Liver (tissue), 3 donors: Measurements from ENCODE around the gene NCK2.

Source experiments
- GABPA ChIP-seq, 2 donors: IDR thresholded peaks in 1 of 2; conservative IDR thresholded peaks in 1 of 2; 2 replicates each; pipeline ENCODE4 v1.6.1; 2016; ENCODE audit warnings: antibody characterized with exemption in 2 of 2, mild to moderate bottlenecking in 1 of 2, moderate library complexity in 1 of 2
- JUND ChIP-seq, 2 donors: IDR thresholded peaks; 2 replicates each; pipeline ENCODE4 v1.6.1; 2016; ENCODE audit warnings: antibody characterized with exemption in 2 of 2
- RAD21 ChIP-seq, 2 donors: IDR thresholded peaks; 2 replicates each; pipeline ENCODE4 v1.6.1; 2016; ENCODE audit warnings: antibody characterized with exemption in 2 of 2, mild to moderate bottlenecking in 2 of 2
- SP1 ChIP-seq: IDR thresholded peaks from 2 replicates; pipeline ENCODE4 v1.6.1; 2018; ENCODE audit warnings: antibody characterized with exemption, mild to moderate bottlenecking
- TAF1 ChIP-seq: conservative IDR thresholded peaks from 2 replicates; pipeline ENCODE4 v1.6.1; 2016; ENCODE audit warnings: antibody characterized with exemption, mild to moderate bottlenecking
- YY1 ChIP-seq: IDR thresholded peaks from 2 replicates; pipeline ENCODE4 v1.6.1; 2016; ENCODE audit warnings: antibody characterized with exemption, mild to moderate bottlenecking
- TF ChIP-seq, protein P1 (sequence below): fragments of 150-350 bp; IDR thresholded peaks from 2 replicates; pipeline ENCODE4 v1.5.1; 2017; ENCODE audit warnings: improper control_type of control experiment, low read depth, low read length; ENCODE audit not compliant: missing input control
- TF ChIP-seq, protein P2 (sequence below): IDR thresholded peaks from 2 replicates; pipeline ENCODE4 v1.6.1; 2016; ENCODE audit warnings: antibody characterized with exemption
- TF ChIP-seq, protein P3 (sequence below): IDR thresholded peaks from 2 replicates; pipeline ENCODE4 v1.6.1; 2016; ENCODE audit warnings: antibody characterized with exemption
- donor health status: healthy.
- donor health status: healthy.

DNA sequence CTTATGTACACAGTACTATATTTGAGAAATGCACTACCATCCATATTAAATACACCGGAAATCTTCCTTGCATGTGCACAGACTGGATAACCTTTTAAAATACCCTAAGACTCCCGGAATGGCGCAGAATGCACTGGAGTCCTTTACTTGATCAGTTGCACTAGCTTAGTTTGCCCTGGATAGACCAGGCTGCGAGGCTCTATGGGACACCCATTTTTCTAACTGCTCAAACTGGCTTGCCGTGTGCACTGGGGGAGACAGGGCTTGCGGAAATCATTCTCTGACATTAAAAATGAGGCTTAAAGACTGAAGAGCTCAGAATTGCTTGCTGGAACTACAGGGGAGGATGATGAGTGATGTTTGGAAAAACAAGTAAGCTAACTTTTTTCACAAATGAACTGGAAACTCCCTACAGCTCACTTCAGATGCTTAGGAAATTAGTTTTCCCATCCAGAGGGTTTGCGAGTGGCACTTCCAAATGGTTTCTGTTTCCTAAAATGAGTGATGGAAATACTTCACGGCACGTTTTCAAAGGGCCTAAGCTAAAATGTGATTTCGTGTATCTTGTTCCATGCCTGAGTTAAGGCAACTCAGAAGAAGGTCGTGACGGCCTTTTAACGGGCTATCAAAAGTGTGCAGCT, 2.7 kb downstream of the NCK2 start:
- no peak for TF ChIP-seq SP1
- TF ChIP-seq RAD21 (IDR thresholded peaks at IDR 0.05), result no peak
- TF ChIP-seq, protein P1, sequence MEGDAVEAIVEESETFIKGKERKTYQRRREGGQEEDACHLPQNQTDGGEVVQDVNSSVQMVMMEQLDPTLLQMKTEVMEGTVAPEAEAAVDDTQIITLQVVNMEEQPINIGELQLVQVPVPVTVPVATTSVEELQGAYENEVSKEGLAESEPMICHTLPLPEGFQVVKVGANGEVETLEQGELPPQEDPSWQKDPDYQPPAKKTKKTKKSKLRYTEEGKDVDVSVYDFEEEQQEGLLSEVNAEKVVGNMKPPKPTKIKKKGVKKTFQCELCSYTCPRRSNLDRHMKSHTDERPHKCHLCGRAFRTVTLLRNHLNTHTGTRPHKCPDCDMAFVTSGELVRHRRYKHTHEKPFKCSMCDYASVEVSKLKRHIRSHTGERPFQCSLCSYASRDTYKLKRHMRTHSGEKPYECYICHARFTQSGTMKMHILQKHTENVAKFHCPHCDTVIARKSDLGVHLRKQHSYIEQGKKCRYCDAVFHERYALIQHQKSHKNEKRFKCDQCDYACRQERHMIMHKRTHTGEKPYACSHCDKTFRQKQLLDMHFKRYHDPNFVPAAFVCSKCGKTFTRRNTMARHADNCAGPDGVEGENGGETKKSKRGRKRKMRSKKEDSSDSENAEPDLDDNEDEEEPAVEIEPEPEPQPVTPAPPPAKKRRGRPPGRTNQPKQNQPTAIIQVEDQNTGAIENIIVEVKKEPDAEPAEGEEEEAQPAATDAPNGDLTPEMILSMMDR, result no peak
- no peak for TF ChIP-seq TAF1
- TF ChIP-seq YY1, result no peak
- TF ChIP-seq GABPA (IDR thresholded peaks at IDR 0.05 in 1 of 2, conservative IDR thresholded peaks at IDR 0.05 in 1 of 2), result no peak
- TF ChIP-seq JUND (IDR thresholded peaks at IDR 0.05), result no peak
- TF ChIP-seq, protein P2, sequence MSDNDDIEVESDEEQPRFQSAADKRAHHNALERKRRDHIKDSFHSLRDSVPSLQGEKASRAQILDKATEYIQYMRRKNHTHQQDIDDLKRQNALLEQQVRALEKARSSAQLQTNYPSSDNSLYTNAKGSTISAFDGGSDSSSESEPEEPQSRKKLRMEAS, result no peak
- TF ChIP-seq, protein P3, sequence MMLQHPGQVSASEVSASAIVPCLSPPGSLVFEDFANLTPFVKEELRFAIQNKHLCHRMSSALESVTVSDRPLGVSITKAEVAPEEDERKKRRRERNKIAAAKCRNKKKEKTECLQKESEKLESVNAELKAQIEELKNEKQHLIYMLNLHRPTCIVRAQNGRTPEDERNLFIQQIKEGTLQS, result no peak
